ENCODE data around the gene CDH13.

DNA sequence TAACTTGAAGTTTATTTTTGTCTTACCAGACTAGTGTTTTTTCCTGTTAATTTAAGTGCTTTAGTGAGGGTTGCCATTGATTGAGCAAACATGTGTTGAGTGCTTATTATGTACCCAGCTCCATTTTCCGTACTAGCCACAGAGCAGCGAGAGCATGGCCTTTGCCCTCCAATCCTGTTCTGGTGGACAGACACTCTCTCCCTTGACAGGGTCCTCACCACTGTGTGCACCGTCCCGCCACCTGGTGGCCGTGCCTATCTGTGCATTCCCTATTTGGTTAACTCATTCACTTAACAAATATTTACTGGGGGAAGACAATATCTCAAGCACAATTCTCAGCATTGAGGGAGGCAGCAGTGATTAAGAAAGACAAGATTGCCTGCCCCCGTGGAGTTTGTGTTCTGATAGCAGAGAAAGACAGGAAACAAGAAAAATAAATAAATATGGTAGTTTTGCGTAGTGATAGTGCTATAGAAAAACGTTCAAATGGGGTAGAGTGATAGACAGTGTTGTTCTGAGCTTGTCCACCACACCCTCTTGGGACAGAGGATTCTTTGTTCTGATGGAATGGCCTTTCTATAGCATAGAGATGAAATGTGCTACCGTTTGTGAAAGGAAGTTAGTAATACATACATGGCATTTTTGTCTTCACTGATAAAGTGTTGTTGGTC lies 13.0 kb downstream of the CDH13 start:
- TF ChIP-seq POLR2AphosphoS5 (IDR thresholded peaks at IDR 0.05; ENCODE audit: low read depth, low read length): no peak
- TF ChIP-seq FOXP2 (optimal IDR thresholded peaks at IDR 0.05; ENCODE audit: borderline replicate concordance, extremely low read depth, extremely low read length, insufficient read depth): no peak
- TF ChIP-seq, protein P1, sequence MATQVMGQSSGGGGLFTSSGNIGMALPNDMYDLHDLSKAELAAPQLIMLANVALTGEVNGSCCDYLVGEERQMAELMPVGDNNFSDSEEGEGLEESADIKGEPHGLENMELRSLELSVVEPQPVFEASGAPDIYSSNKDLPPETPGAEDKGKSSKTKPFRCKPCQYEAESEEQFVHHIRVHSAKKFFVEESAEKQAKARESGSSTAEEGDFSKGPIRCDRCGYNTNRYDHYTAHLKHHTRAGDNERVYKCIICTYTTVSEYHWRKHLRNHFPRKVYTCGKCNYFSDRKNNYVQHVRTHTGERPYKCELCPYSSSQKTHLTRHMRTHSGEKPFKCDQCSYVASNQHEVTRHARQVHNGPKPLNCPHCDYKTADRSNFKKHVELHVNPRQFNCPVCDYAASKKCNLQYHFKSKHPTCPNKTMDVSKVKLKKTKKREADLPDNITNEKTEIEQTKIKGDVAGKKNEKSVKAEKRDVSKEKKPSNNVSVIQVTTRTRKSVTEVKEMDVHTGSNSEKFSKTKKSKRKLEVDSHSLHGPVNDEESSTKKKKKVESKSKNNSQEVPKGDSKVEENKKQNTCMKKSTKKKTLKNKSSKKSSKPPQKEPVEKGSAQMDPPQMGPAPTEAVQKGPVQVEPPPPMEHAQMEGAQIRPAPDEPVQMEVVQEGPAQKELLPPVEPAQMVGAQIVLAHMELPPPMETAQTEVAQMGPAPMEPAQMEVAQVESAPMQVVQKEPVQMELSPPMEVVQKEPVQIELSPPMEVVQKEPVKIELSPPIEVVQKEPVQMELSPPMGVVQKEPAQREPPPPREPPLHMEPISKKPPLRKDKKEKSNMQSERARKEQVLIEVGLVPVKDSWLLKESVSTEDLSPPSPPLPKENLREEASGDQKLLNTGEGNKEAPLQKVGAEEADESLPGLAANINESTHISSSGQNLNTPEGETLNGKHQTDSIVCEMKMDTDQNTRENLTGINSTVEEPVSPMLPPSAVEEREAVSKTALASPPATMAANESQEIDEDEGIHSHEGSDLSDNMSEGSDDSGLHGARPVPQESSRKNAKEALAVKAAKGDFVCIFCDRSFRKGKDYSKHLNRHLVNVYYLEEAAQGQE (IDR thresholded peaks at IDR 0.05; ENCODE audit: insufficient read depth in 1 of 2, low read depth in 2 of 2, low read length in 2 of 2): no peak
- no peak for TF ChIP-seq TAF1 (IDR thresholded peaks at IDR 0.05; ENCODE audit: borderline replicate concordance, insufficient read depth, low read length)
